SK-N-SH treated with all-trans-retinoic acid at 6 μM for 48 hours (cell line): ENCODE data around the gene KRT7.

ENCODE experiments used
- CSRNP3 ChIP-seq: fragments of 250-450 bp; sonication (Bioruptor Pico); IDR thresholded peaks from 2 replicates; pipeline ENCODE4 v1.5.1; 2021; ENCODE audit warnings: mild to moderate bottlenecking, moderate library complexity
- OSR1 ChIP-seq: fragments of 250-450 bp; sonication (Bioruptor Pico); IDR thresholded peaks from 2 replicates; pipeline ENCODE4 v1.8.0; 2022; ENCODE audit warnings: moderate library complexity, mild to moderate bottlenecking, inconsistent platforms
- ZFP3 ChIP-seq: fragments of 250-450 bp; sonication (Bioruptor Pico); IDR thresholded peaks from 2 replicates; pipeline ENCODE4 v1.5.0; 2020; ENCODE audit warnings: mild to moderate bottlenecking, moderate library complexity
- ZFP30 ChIP-seq: fragments of 450-650 bp; formaldehyde crosslinking; IDR thresholded peaks from 2 replicates; pipeline ENCODE4 v1.5.0; 2022; ENCODE audit warnings: mild to moderate bottlenecking, moderate library complexity

- TF ChIP-seq ZFP3 (no peak), OSR1 (CRISPR knock-in tag) (no peak), ZFP30 (CRISPR knock-in tag) (no peak), CSRNP3 (CRISPR knock-in tag) (no peak)
These were observed 33.5 kb downstream of the KRT7 start for GRCh38 chr12:52266514-52266913.
